Right lobe of liver (tissue), 4 donors: ENCODE results near the gene VSIG10L.

ENCODE experiments used
- CTCF ChIP-seq, 4 donors: fragments of 200-600 bp in 3 of 4; fragments of 450-650 bp in 1 of 4; IDR thresholded peaks; one replicate each; pipeline versions ENCODE4 v1.5.1 to v1.8.0; 2016 to 2022; ENCODE audit warnings: antibody characterized with exemption in 4 of 4, mild to moderate bottlenecking in 2 of 4
- POLR2A ChIP-seq: fragments of 450-650 bp; IDR thresholded peaks from one replicate; pipeline ENCODE4 v1.6.1; 2017; ENCODE audit warnings: antibody characterized with exemption, mild to moderate bottlenecking
- donor health status: DM: no; HTN: no; CAD: no.
- donor health status: DM: no; HTN: no; CAD: no.
- donor health status: DM: no; HTN: yes; CAD: no.

GRCh38 chr19:51338563-51339312 lies 3.2 kb downstream of the VSIG10L start:
- TF ChIP-seq CTCF (IDR thresholded peaks at IDR 0.05) (peak; percentile 86 to 90 (median 88)), POLR2A (no peak)
